Activated B cell treated with CpG ODN at 0.5 μM for 24 hours (primary cell): ENCODE results near the gene FBXO9. TPM values are rescaled to one million over a fixed set of nuclear protein-coding genes. Genes with fewer than 3 reads are reported as not detected.

Experiments used
- ATAC-seq: fragments of 200-7000 bp; cut with Tn5 transposase; one replicate; pipeline ENCODE4 v1.10.0; 2021; ENCODE audit warnings: low read depth, mild to moderate bottlenecking, moderate library complexity
- CTCF ChIA-PET: fragments of 350-600 bp; sonication (Branson Sonifier 250); formaldehyde crosslinking; loops from one replicate; lab custom pipeline; 2021; ENCODE audit warnings: antibody characterized with exemption; lab: Charles Lee
- POLR2A ChIA-PET: fragments of 350-600 bp; sonication (Branson Sonifier 250); formaldehyde crosslinking; loops from one replicate; lab custom pipeline; 2021; ENCODE audit warnings: antibody characterized with exemption; lab: Charles Lee
- DNase-seq: peaks from one replicate; pipeline ENCODE4 v3.0.0; 2022
- H3K27ac Mint-ChIP-seq: one replicate; pipeline ENCODE4 v1.8.0; 2020; ENCODE audit warnings: mixed read lengths
- H3K27me3 Mint-ChIP-seq: one replicate; pipeline ENCODE4 v1.8.0; 2021; ENCODE audit warnings: mixed read lengths
- H3K36me3 Mint-ChIP-seq: one replicate; pipeline ENCODE4 v1.8.0; 2021; ENCODE audit warnings: low read depth, mixed read lengths
- H3K4me1 Mint-ChIP-seq: one replicate; pipeline ENCODE4 v1.8.0; 2021; ENCODE audit warnings: mixed read lengths
- H3K4me3 Mint-ChIP-seq: one replicate; pipeline ENCODE4 v1.8.0; 2020; ENCODE audit warnings: mild to moderate bottlenecking, mixed read lengths
- H3K9me3 Mint-ChIP-seq: one replicate; pipeline ENCODE4 v1.8.0; 2020; ENCODE audit warnings: mixed read lengths
- CTCF ChIP-seq: fragments of 200-600 bp; IDR thresholded peaks from one replicate; pipeline ENCODE4 v1.8.0; 2022; ENCODE audit warnings: antibody characterized with exemption, mild to moderate bottlenecking
- intact Hi-C: fragments of 100-400 bp; cut with micrococcal nuclease; formaldehyde crosslinking; loops from one replicate; pipeline ENCODE4 v1.15.1; 2024
- total RNA-seq: library from RNA; stranded (reverse); gene quantifications from 2 replicates; pipeline ENCODE4 v1.2.3, GENCODE V29; 2022

FBXO9 gene
- total RNA-seq, 1 donor from 2014 or later = 62.1 TPM

- H3K27ac Mint-ChIP-seq = no peak overlapping the region
- ATAC-seq (no peak), DNase-seq (no peak)
- ChIA-PET POLR2A (no interaction called here), CTCF (no interaction called here)
- intact Hi-C loops = no loop called here
- no peaks in the 10 kb centered on the region for H3K4me1 Mint-ChIP-seq
- no peaks in the 10 kb centered on the region for H3K27me3 Mint-ChIP-seq
- peaks cover 93% of the 10 kb centered on the region for H3K36me3 Mint-ChIP-seq
- no peak for TF ChIP-seq CTCF
- H3K9me3 Mint-ChIP-seq = no peaks in the 10 kb centered on the region
- no peak overlapping the region for H3K4me3 Mint-ChIP-seq
These were observed 33.9 kb upstream of the FBXO9 start for GRCh38 chr6:53031281-53031680.

DNA sequence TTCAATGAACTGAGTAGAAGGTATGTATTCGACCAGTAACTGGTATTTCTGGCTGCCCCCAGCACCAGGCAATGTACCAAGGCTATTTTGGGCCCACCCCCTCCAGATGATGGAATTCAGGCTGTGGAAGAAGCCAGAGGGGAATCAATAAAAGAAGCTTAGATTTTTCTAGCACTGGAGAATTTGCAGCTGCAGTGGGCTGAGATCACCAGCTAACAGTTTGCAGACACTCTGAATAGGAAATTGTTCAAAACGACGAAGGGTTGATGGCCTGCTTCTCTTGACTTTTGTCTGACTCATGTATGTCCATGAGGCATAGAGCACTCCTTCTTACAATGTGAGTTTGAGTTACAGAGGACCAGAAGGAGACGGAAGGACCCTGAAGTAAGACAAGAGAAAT lies 32.4 kb upstream of the FBXO9 start:
- no peak overlapping the region for H3K27ac Mint-ChIP-seq
- ChIA-PET POLR2A (no interaction called here), CTCF (no interaction called here)
- peaks cover 87% of the 10 kb centered on the region for H3K36me3 Mint-ChIP-seq
- H3K9me3 Mint-ChIP-seq = no peaks in the 10 kb centered on the region
- H3K4me1 Mint-ChIP-seq = no peaks in the 10 kb centered on the region
- ATAC-seq (no peak), DNase-seq (no peak)
- H3K4me3 Mint-ChIP-seq = no peak overlapping the region
- intact Hi-C loops = no loop called here
- H3K27me3 Mint-ChIP-seq = no peaks in the 10 kb centered on the region
- no peak for TF ChIP-seq CTCF

DNA sequence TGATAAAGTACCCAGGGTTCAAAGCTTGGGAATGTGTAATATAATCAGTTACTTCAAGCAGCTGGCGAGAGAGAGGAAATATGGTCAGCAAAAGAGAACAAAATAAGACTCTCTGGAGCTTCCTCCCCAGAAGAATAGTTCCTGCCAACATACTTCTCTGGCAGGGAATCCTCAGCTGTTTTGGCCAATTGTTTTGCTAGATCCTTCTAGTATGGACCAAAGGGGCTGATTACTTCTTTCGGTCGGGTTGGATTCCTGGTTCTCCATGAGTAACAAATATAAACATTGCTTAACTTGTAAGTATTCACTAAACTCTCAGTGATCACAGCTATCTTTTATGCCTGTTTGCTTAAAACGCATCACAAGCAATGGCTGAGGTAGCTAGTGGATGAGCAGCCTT lies 31.4 kb upstream of the FBXO9 start:
- CTCF ChIA-PET = no interaction called here
- intact Hi-C loops = no loop called here
- ATAC-seq = no peak
- Mint-ChIP-seq H3K27me3 (no peaks in the 10 kb centered on the region), H3K9me3 (no peaks in the 10 kb centered on the region), H3K4me3 (no peak overlapping the region), H3K36me3 (peaks cover 83% of the 10 kb centered on the region), H3K27ac (no peak overlapping the region), H3K4me1 (no peaks in the 10 kb centered on the region)
- DNase-seq = no peak
- no peak for TF ChIP-seq CTCF
- POLR2A ChIA-PET = no interaction called here

GRCh38 chr6:53035549-53036213 lies 29.5 kb upstream of the FBXO9 start:
- Mint-ChIP-seq H3K27me3 (no peaks in the 10 kb centered on the region), H3K9me3 (no peaks in the 10 kb centered on the region), H3K36me3 (peaks cover 83% of the 10 kb centered on the region), H3K27ac (no peak overlapping the region), H3K4me3 (no peak overlapping the region), H3K4me1 (no peaks in the 10 kb centered on the region)
- ATAC-seq (no peak), DNase-seq (no peak)
- intact Hi-C loops = no loop called here
- CTCF ChIA-PET = no interaction called here
- POLR2A ChIA-PET = no interaction called here
- TF ChIP-seq CTCF = no peak

DNA sequence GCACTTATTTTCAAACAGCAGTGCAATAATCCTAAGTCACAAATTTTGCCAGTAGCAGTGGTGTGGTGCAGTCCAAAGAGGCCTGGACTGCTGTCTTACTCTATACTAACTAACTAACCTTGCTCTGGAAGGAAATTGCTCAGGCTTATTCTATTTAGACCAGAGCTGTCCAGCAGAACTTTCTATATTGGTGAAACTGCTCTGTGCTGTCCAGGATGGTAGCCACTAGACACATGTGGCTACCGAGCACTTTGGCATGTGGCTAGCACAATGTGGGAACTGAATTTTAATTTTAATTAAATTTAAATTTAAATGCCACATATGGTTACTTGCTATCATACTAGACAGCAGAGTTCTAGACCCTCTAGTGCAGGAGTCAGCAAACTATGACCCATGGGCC lies 27.1 kb upstream of the FBXO9 start:
- no peak for ATAC-seq
- Mint-ChIP-seq H3K36me3 (peaks cover 71% of the 10 kb centered on the region), H3K9me3 (no peaks in the 10 kb centered on the region), H3K4me1 (no peaks in the 10 kb centered on the region), H3K4me3 (no peak overlapping the region), H3K27me3 (no peaks in the 10 kb centered on the region), H3K27ac (no peak overlapping the region)
- DNase-seq = no peak
- ChIA-PET CTCF (no interaction called here), POLR2A (no interaction called here)
- TF ChIP-seq CTCF = no peak
- intact Hi-C loops = no loop called here
